GM18502 (cell line): ENCODE measurements around the gene SND1.

Experiments
- ATAC-seq: cut with Tn5 transposase; IDR thresholded peaks from one replicate; pipeline ENCODE4 v1.9.1; 2021; ENCODE audit warnings: mild to moderate bottlenecking; ENCODE audit not compliant: unreplicated experiment, poor library complexity

The SND1 gene

DNA sequence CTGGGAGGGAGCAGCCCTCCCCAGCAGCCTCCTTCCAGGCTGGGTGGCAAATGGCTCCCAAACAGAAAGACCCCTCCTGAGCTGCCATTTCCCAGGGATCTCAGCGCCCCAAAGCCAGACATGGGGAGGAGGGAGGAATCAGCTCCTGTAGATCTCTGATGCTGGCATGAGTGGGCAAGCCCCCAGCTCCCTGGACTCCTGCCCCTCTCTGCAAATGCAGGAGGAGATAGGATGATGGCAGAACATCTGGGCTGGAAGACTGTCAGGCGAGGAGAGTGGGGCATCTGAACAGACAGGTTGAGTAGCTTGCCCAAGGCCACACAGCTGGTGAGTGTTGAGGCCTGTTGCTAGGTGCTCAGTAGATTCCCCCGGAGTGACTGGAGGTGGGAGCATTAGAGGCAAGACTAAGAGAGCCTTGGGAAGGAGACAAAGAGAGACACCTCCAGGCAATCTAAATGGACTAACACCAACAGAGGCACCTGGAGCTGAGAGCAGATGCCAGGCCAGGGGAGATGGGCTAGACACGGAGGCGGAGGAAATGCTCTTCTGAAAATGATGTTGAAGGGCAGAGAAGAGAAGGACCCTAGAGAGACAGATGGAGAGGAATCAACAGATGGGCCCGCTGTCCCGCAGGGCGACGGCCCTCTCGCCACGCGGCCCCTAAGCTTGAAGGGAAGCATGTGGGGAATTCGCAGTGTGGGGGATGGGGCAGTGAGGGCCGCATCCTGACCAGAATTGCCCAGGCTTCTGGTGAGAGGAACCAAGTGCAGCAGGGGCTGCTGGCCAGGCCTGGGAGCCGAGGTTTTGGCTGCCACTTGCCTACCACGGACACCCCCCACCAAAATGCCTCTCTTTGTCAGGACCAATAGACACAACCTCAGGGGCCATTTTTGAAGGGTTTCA lies 464.1 kb downstream of the SND1 start:
- ATAC-seq, result no peak

DNA sequence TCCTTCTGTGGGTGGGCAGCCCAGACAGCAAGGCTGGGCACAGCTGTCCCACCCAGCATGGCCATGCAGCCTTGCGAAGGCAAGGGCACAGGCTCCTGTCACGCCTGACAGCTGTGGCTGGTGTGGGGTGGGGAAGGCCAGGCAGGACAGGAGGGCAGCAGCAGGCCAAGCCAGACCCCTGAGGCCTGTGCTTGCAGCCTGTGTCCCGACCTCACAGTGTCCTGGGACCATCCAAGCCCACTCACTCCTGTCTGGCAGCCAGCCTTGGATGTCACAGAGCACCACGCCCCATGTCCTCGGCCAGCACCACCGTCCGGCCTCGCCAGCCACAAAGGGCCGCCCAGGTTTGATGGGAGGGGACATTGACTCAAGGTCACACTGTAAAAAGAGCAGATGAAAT lies 464.7 kb downstream of the SND1 start:
- no peak for ATAC-seq

DNA sequence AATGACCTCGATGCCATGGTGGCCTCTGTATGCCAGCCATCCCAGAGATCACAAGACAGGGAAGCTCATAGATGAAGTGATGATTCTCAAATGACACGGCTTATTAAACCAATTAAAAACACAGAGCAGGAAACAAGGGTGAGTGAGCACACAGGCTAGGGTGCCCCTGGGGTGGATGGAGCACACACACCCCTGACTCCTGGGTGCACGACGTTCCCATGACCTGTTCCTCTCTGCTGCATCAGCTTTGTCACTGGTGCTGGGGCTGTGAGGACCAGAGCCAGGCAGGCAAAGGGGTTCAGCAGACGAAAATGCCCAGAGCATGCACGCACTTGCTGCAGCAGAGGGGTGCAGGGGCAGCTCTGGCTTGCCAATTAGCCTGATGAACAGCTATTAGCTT lies 465.7 kb downstream of the SND1 start:
- ATAC-seq, result no peak

DNA sequence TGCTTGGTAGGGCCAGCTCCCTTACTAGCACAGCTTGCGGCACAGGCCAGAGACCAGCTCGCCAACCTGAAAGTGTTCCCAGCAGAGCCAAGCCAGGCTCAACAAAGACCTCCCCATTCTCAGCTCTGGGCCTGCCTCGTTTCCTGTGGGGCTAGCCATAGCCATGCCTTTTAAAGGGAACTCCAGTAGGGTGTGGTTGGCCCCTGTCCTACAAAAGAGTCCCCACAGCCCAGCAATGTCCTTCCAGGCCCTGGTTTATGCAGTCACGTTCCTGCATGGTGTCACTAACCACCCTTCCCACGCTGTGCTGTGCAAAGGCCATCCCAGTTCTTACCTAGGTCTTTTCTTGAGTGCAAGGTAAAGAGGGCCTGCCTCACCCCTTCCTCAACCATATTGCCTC lies 467.0 kb downstream of the SND1 start:
- ATAC-seq, result no peak

DNA sequence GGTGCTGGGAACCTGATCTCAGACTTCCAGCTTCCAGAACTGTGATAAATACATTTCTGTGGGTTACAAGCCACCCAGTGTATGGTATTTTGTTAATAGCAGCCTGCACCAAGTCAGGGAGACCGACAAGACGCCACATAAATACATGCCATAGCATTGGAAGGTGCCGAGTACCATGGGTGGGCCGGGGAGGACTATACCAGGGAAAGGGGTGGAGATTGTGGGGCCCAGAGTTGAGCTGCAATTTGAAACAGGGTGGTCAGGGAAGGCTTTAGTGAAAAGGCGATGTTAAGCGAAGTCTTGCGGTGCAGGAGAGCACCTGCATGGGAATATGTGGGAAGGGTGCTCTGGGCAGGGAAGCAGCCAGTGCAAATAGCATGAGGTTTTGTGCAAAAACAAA lies 468.1 kb downstream of the SND1 start:
- no peak for ATAC-seq

DNA sequence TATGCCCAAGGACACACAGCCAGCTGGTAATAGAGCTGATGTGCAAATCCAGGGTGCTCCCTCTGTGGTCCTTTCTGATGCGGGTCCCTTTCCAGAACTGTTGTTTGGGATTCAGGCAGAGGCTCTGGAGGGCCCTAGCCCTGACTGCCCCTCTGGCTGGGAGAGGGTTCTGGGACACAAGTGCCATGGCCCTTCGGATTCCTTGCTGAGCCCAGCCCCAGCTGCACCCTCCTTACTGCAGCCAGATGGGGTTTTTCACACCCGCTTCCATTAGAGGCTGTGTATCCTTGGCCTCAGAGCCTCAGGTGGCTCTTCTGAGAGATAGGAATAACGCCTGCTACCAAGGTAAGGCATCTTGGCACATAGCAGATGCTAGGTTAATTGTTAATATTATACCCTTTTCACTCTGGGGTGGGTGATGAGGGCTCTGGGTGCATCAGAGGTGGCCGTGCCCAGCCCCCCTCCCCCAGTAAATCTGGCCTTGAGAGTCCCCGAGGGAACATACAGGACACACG lies 469.0 kb downstream of the SND1 start:
- ATAC-seq, result no peak

DNA sequence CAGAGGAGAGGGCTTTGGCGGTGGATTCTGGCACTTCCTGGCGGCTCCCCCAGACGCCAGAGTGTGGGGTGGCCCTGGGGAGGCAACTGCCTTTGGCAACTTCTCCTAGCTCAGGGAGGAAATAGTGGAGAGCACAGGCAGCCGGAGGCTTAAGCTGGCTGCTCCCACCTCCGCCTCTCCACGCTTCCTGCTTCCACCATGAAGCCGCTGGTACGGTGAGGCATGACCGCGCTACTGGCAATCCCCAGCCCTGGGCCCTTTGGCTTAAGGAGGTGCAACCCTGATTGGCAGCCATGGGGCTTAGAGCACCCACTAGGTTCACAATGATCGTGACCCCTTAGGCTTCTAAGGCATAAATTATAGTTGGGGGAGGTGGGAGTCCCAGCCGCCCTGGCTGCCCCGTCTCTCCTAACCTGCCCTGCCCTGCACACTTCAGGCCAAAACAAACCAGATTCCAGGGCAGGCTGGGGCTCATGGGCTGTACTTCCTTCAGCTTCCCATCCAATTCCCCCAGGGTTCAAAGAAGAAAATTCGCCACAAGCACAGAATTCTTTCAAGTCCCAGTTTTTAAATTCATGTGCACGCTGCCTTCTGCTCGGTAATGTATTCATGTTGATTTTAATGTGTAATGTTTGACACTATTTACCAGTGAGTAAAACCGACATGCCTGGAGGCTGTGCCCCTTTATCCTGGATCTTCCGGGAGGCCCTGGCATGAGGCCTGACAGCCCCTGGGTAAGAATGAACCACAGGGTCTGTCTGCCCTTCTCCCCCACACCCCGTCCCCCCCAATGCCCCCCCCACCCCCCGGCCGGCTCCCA lies 469.9 kb downstream of the SND1 start:
- ATAC-seq, result no peak

DNA sequence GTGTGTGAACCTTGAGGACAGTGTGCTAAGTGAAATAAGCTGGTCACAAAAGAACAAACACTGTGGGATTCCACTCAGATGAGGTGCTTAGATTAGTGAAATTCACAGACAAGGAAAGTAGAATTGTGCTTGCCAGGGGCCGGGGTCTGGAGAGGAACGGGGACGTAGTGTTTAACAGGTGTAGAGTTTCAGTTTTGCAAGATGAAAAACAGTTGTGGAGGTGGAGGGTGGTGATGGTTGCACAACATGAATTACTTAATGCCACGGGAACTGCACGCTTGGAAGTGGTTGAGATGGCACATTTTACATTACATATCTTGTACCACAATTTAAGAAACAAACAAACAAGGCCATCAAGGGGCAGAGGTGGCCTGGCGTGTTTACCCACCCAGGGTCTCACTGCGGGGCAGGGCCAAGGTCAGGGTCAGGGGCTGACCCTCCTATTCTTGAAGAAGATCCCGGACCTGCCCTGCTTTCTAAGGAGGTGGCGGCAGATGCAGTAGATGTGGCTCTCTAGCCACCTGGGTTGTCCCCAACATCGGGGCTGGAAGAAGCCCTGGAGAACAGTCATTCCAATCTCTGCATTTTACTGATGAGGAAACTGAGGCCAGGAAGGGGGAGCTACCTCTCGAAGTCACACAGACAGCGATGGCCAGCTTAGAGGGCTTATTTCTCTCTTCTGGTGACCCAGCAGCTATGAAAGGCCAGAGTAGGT lies 470.7 kb downstream of the SND1 start:
- ATAC-seq, result no peak

DNA sequence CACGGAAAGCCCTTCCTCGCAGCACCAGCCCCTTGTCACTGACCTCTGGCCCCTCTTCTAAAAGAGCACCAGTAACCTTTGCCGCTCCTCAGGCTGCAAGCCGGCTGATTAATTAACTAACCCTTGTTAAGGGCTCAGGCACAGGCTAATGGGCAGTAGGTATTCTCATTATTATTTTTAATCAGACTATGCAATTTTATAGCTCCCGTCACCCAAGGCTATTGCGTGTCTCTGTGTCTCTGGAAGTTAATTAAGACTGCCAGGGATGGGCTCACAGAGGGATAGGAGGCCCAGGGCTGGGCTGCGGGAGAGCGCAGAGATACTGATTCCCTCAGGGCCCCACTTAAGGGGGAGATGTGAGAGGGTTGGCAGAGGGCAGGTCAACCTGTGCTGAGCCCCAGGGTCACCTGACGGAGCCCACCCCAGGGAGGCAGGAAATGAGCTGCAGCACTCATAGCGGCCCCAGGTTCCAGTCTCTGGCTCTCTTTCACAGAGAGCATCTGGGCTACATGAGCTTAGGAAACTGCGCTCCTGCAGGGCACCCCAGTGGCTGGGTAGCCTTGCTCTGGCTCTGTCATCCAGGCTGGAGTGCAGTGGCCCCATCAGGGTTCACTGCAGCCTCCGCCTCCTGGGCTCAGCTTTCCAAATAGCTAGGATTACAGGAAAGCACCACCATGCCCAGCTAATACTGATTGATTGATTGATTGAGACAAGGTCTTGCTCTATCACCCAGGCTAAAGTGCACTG lies 471.5 kb downstream of the SND1 start:
- no peak for ATAC-seq

DNA sequence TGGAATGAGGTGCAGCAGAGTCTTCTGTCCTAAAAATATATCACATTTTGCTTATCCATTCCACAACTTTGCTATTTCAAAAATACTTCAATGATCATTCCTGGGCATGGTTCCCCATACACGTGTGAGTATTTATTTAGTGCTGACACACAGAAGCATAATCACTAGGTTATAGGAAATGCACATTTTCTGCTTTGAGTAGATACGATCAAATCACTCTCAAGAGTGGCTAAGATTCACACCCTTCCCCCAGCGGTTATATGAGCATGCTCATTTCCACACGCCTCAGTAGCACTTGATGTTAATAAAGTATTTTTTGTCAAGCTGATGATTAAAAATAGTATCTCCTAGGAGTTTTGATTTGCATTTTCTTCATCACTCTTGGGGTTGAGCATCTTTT lies 472.8 kb downstream of the SND1 start:
- no peak for ATAC-seq

DNA sequence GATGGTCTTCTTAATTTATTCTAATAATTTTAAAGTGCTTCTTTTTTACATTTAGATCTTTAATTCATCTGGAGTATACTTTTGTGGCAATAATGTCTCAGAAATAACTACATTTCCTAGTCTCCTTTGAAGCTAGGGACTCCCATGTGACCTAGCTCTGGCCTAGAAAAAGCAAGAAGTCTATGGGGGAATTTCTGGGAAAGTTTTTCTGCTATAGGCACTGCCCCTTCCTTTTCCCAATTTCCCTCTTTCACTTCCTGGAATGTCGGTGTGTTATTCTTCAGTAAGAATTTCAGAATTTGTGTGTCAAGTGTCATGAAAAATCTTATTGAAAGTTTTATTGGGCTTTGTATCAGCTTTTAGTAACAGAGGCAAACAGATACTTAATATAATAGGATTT lies 473.8 kb downstream of the SND1 start:
- ATAC-seq, result no peak

DNA sequence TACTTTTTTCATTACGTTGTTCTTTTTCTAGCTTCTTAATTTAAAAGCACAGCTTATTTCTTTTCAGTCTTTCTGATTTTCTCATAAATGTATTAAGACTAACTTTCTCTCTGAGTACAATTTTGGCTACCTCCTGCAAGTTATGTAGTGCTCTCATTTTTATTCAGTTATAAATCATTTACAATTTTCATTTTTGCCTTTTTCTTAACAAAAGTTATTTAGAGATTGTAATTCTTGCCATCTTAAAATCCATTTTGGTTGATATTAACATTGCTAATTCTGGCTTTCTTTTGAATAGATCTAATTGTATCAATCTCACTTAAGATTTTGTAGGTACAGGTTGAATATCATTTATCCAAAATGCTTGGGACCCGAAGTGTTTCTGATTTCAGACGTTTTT lies 476.4 kb downstream of the SND1 start:
- no peak for ATAC-seq

DNA sequence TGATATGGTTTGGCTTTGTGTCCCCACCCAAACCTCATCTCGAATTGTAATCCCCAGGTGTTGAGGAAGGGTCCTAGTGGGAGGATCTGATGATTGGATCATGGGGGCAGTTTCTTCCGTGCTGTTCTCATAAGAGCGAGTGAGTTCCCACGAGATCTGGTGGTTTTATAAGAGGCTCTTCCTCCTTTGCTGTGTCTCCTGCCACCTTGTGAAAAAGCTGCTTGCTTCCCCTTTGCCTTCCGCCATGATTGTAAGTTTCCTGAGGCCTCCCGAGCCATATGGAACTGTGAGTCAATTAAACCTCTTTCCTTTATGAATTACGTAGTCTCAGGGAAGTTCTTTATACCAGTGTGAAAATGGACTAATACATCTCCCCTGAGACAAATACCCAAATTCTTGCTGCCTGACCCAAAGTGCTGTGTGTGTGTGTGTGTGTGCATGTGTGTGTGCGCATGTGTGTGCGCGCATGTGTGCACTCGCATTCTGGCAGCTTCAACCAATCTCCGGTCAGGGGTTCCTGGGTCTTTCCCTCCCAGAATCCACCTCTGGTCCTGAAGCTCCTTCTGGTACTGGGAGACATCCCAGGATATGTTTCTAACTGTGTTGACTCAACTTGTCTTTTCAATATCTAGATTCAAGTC lies 477.4 kb downstream of the SND1 start:
- no peak for ATAC-seq

DNA sequence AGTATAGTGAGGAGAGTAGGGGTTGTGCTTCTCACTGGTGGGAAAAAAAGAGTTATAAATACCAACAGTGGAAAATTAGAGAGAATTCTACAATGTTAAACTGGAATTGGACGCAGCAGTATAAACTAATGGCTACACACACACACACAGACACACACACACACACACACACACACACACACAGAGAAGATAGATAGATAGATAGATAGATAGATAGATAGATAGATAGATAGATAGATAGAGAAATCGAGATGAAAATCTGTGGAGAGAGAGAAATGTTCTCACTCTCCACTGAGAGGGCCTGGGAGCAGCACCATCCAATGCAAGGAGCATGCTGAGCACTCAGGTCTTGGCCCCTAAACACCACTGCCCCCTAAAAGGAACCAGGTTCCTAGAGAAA lies 479.1 kb downstream of the SND1 start:
- ATAC-seq, result no peak

DNA sequence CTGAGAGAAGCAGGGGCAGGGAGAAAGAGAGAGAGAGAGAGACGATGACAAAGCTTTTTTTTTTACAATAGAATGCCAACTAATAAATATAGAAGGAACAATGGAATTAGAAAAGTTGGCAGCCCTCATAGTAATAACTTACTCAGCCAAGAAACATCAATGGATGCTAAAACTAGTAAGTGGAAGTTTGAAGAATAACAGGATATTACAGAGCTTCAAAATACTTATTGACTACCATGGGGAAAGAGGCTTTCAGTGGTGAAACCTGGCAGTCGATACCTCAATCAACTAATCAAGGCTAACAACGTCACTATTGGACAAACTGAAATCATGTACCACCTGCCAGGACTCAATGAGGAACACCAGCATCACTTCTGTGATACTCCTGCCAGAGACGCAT lies 479.7 kb downstream of the SND1 start:
- ATAC-seq, result no peak

DNA sequence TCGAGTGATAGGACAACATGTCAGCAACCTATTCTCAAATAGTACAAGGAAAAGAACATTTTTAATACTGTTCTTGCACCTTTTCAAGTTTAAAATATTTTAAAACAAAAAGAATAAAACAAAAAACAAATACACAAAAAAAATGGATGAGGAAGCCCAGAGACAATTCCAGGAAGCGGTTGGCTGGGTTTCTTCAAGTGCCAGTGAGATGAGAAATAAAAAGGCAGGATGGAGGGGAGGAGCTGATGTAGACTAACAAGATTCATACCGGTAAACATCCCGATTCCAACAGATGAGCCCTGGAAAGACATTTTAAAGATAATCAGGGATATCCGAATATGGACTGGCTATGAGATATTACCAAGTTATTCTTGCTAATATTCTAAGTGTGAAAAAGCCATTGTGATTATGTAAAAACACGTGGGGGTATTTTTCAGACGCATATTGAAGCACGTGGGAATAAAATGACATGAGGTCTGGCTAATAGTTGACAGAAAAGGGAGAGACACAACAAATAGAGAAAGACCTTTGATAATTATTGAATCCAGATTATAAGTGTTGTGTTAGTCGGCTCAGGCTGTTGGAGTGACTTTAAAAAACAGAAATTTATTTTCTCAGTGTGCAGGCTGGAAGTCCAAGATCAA lies 480.6 kb downstream of the SND1 start:
- ATAC-seq, result no peak

DNA sequence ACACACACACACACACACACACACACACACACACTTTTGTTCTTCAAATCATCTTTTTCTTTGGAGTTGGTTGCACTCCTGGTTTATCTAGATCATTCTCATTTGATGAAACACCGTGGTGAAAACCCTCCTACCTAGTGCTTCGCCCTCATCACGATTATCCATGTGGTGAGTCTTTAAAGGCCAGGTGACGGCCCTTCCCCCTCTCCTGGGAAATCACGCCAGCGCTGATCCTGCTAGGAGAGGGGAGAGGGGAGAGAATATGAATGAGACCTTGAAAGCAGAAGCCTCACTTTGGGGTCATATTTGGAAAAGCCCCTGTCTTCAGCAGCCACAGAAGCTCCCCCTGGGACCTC lies 483.1 kb downstream of the SND1 start:
- ATAC-seq, result no peak

DNA sequence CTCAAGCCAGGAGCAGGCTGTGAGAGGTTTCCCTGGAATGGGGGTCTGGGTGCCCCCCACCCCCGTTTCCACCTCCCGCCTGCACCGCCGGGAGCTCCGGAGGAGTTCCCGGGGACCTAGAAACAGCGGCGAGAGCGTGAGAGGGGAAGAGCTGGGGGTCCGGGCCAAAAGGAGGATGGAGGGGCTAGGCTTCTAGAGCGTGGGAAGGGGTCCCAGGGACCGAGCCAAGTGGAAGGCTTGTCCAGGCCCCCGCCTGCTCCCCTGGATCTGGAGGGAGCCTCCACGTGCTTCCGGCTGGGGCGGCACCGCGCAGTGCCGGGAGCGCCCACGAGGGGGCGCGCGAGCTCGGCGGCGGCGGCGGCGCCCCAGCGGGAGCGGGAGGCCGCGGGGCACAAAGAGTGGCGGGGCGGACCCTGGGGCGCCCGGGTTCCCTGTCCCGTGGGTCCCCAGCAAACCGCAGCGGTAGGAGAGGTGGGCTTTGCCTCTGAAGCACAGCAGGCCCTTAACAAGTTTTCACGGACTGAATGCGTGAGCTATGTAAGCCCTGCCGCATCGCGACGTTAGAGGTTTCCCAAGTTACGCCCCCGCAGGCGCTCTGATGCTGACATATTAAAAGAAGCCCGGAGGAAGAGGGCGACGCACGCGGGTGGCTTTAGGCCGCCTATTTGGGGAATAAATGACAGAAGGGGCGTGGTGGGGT lies 483.7 kb downstream of the SND1 start:
- ATAC-seq, result peak; percentile 97

DNA sequence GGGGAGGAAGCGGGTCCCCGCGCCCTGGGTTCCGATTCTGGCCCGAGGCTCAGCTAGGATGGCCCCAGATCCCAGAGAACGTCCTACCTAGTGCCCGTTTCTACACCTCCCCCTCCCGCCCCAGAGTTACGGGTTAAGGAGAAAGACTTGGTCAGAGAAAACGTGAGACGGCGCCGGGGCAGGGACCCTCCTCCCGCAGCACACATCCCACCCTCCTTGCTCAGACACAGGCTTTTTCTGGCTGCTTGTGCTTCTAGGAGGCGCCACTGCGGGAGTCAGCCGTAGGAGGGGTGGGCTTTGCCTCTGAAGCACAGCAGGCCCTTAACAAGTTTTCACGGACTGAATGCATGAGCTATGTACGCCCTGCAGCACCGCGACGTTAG lies 484.2 kb downstream of the SND1 start:
- no peak for ATAC-seq
